ENCODE results near the gene BRWD1.

- TF ChIP-seq, protein P1, sequence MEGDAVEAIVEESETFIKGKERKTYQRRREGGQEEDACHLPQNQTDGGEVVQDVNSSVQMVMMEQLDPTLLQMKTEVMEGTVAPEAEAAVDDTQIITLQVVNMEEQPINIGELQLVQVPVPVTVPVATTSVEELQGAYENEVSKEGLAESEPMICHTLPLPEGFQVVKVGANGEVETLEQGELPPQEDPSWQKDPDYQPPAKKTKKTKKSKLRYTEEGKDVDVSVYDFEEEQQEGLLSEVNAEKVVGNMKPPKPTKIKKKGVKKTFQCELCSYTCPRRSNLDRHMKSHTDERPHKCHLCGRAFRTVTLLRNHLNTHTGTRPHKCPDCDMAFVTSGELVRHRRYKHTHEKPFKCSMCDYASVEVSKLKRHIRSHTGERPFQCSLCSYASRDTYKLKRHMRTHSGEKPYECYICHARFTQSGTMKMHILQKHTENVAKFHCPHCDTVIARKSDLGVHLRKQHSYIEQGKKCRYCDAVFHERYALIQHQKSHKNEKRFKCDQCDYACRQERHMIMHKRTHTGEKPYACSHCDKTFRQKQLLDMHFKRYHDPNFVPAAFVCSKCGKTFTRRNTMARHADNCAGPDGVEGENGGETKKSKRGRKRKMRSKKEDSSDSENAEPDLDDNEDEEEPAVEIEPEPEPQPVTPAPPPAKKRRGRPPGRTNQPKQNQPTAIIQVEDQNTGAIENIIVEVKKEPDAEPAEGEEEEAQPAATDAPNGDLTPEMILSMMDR (IDR thresholded peaks at IDR 0.05): no peak
- no peak for TF ChIP-seq POLR2A (IDR thresholded peaks at IDR 0.05)
- TF ChIP-seq POLR2AphosphoS5 (IDR thresholded peaks at IDR 0.05): no peak
Observed at GRCh38 chr21:39218082-39218409, 95.4 kb downstream of the BRWD1 start.
